LNCAP (cell line): Measurements from ENCODE around the gene KCND3.

Experiments
- CTCF ChIP-seq: fragments of 450-650 bp; IDR thresholded peaks from 2 replicates; pipeline ENCODE4 v1.5.1; 2017; ENCODE audit warnings: mild to moderate bottlenecking

Gene KCND3

DNA sequence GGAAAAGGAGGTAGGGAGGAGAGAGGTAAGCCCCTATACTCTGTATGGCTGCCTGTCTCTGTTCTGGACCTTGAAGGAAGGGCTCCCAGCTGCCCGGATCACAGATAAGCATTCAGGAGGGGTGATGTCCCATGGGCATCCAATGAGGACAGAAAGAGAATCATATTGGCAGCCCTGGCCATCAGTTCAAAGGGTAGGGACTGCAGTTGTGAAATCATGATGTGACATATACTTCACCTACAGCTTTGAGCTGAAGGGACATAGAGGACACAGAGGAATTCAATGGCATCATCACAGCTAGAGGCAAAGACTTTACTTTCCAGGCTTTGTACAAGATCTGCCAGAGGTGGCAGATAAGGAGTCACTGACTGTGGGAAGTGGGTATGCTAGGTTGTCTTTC, 212.2 kb downstream of the KCND3 start:
- no peak for TF ChIP-seq CTCF

DNA sequence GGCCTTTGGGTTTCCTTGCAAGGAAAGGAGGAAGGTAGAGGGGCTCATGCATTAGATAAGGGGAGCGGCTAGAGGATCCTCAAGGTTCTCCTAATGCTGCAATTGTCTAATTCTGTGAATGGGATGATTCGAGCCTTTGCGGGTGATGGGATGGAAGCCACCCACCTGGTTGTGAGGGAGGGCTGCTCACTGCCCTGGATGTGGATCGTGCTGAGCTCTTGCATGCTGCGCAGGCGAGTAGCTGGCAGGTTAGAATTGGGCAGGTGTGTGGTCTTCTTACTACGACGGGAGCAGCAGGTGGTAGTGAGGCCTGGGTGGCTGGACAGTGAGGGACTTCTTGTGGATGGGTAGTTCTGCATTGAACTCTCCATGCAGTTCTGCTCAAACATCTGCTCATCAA, 212.6 kb downstream of the KCND3 start:
- no peak for TF ChIP-seq CTCF

GRCh38 chr1:111776391-111776790, 213.1 kb downstream of the KCND3 start:
- no peak for TF ChIP-seq CTCF

- TF ChIP-seq CTCF: no peak
Measured at GRCh38 chr1:111775966-111776365, 213.5 kb downstream of the KCND3 start.

- TF ChIP-seq CTCF: no peak
Measured at GRCh38 chr1:111770916-111771315, 218.6 kb downstream of the KCND3 start.

- peak; percentile 88 for TF ChIP-seq CTCF
Measured at GRCh38 chr1:111769517-111770146, 219.8 kb downstream of the KCND3 start.

- no peak for TF ChIP-seq CTCF
Measured at GRCh38 chr1:111768625-111769024, 220.8 kb downstream of the KCND3 start.

GRCh38 chr1:111768023-111768422, 221.4 kb downstream of the KCND3 start:
- TF ChIP-seq CTCF: no peak
